Neutrophil (primary cell): Measurements from ENCODE around the gene RNPEP.
A peak's percentile ranks its signal among the peaks of the same experiment; 100 is the strongest.
"Not testable (repeated sequence)": the region's sequence is repeated elsewhere in the genome, so short reads cannot be mapped to it uniquely, and the experiment has no call there.

Source experiments
- H3K27ac ChIP-seq: fragments of 200-600 bp; sonication (generic); 2 replicates; pipeline ENCODE4 v1.5.1; 2016; ENCODE audit warnings: mild to moderate bottlenecking, moderate library complexity
- H3K27me3 ChIP-seq: fragments of 200-600 bp; sonication (generic); 2 replicates; pipeline ENCODE4 v1.6.0; 2016; ENCODE audit warnings: mild to moderate bottlenecking
- H3K36me3 ChIP-seq: fragments of 200-600 bp; sonication (generic); 2 replicates; pipeline ENCODE4 v1.5.1; 2017
- H3K4me1 ChIP-seq, 2 experiments: fragments of 200-600 bp in 1 of 2; sonication (generic) in 1 of 2; 1 replicate in 1 of 2; 2 replicates in 1 of 2; pipeline versions ENCODE4 v1.5.1 to v1.6.1; 2013 to 2016; ENCODE audit warnings: low read depth in 1 of 2, low read length in 1 of 2, mild to moderate bottlenecking in 1 of 2, moderate library complexity in 1 of 2; ENCODE audit not compliant: control insufficient read depth in 1 of 2, insufficient read depth in 1 of 2
- H3K4me3 ChIP-seq, 2 experiments: fragments of 200-600 bp in 1 of 2; sonication (generic) in 1 of 2; 1 replicate in 1 of 2; 2 replicates in 1 of 2; pipeline ENCODE4 v1.5.1; 2013 to 2016; ENCODE audit warnings: low read depth in 1 of 2, low read length in 1 of 2, mild to moderate bottlenecking in 1 of 2, moderate library complexity in 1 of 2
- H3K9me3 ChIP-seq: fragments of 200-600 bp; sonication (generic); 2 replicates; pipeline ENCODE4 v1.5.1; 2016
- TF ChIP-seq, protein P1 (sequence below): fragments of 200-600 bp; sonication (generic); IDR thresholded peaks from 2 replicates; pipeline ENCODE4 v1.5.1; 2016; ENCODE audit warnings: antibody characterized with exemption

RNPEP gene

GRCh38 chr1:201954263-201955008 is 28.0 kb upstream of the RNPEP start:
- peaks cover 15% of the 10 kb centered on the region for H3K36me3 ChIP-seq
- H3K27ac ChIP-seq = no peak overlapping the region
- TF ChIP-seq, protein P1, sequence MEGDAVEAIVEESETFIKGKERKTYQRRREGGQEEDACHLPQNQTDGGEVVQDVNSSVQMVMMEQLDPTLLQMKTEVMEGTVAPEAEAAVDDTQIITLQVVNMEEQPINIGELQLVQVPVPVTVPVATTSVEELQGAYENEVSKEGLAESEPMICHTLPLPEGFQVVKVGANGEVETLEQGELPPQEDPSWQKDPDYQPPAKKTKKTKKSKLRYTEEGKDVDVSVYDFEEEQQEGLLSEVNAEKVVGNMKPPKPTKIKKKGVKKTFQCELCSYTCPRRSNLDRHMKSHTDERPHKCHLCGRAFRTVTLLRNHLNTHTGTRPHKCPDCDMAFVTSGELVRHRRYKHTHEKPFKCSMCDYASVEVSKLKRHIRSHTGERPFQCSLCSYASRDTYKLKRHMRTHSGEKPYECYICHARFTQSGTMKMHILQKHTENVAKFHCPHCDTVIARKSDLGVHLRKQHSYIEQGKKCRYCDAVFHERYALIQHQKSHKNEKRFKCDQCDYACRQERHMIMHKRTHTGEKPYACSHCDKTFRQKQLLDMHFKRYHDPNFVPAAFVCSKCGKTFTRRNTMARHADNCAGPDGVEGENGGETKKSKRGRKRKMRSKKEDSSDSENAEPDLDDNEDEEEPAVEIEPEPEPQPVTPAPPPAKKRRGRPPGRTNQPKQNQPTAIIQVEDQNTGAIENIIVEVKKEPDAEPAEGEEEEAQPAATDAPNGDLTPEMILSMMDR = no peak
- peaks cover 4% of the 10 kb centered on the region for H3K27me3 ChIP-seq
- peaks cover 16% of the 10 kb centered on the region in 2 experiments for H3K4me1 ChIP-seq
- no peaks in the 10 kb centered on the region for H3K9me3 ChIP-seq
- peak overlapping the region; percentile 72 to 80 for H3K4me3 ChIP-seq

DNA sequence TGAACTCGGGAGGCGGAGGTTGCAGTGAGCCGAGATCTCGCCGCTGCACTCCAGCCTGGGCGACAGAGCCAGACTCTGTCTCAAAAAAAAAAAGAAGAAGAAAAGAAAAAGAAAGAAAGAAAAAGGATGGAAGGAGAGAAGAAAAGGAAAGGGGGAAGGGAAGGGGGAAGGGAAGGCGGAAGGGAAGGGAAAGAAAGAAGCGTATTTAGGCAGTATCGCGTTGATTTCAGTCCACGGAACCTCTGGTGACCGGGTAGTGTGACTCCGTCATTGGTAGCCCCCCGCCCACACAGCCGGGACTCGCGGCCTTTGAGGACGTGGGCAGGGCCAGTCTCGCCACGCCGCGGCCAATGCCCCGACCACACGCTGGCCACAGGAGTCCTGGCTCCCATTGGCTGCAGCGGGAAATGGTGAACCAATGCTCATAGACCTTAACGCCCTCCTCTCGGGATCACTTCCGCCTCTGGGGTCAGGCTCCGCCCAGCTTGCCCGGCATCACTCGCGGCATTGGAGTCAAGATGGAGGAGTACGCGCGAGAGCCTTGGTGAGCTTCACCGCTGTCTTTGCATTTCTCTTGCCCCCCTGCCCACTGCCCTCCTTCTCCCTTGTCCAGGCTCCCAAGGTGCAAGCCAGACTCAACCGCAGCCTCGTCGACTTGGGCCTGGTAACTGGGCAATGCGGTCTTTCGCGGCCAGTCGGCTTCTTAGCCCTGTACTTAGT is 27.3 kb upstream of the RNPEP start, which contains the start of gene TIMM17A:
Gene TIMM17A, plus strand, starts transcription at position 495 of the 720 bp plus-strand sequence. Its CDS starts 24 bp downstream, at position 519.
- no peaks in the 10 kb centered on the region for H3K27me3 ChIP-seq
- H3K4me3 ChIP-seq = peak within 1 kb of the TSS; percentile 72 to 80
- TF ChIP-seq, protein P1 = no peak
- peak within 1 kb of the TSS; percentile 77 for H3K27ac ChIP-seq
- H3K36me3 ChIP-seq = peaks cover 15% of the 10 kb centered on the region
- H3K4me1 ChIP-seq = peaks cover 16% of the 10 kb centered on the region in 2 experiments
- H3K9me3 ChIP-seq = no peaks in the 10 kb centered on the region

GRCh38 chr1:201955729-201956143 is 26.7 kb upstream of the RNPEP start:
- no peaks in the 10 kb centered on the region for H3K9me3 ChIP-seq
- H3K27ac ChIP-seq = peak overlapping the region; percentile 77
- H3K36me3 ChIP-seq = peaks cover 15% of the 10 kb centered on the region
- H3K27me3 ChIP-seq = no peaks in the 10 kb centered on the region
- H3K4me3 ChIP-seq = peak overlapping the region; percentile 72 to 80
- TF ChIP-seq, protein P1 = no peak
- H3K4me1 ChIP-seq = peaks cover 16% of the 10 kb centered on the region in 2 experiments

GRCh38 chr1:201958348-201958747 is 24.1 kb upstream of the RNPEP start:
- Histone ChIP-seq H3K4me1 (peaks cover 16% of the 10 kb centered on the region in 2 experiments), H3K27ac (no peak overlapping the region), H3K4me3 (no peak overlapping the region), H3K27me3 (no peaks in the 10 kb centered on the region), H3K9me3 (no peaks in the 10 kb centered on the region), H3K36me3 (peaks cover 39% of the 10 kb centered on the region)
- TF ChIP-seq, protein P1 = no peak

DNA sequence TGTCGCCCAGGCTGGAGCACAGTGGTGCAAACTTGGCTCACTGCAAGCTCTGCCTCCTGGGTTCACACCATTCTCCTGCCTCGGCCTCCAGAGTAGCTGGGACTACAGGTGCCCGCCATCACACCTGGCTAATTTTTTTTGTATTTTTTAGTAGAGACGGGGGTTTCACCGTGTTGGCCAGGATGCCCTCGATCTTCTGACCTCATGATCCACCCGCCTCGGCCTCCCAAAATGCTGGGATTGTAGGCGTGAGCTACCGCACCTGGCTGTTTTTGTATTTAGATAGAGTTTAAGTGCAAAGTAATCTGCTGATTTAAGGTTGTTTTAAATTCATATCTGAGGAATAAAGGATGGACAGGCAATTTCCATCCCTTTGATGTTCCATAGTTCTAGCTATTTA is 20.1 kb upstream of the RNPEP start:
- not testable (repeated sequence) for H3K27ac ChIP-seq, H3K4me3 ChIP-seq, H3K9me3 ChIP-seq, H3K27me3 ChIP-seq, H3K4me1 ChIP-seq
- peaks cover 74% of the 10 kb centered on the region for H3K36me3 ChIP-seq

GRCh38 chr1:201964261-201964660 is 18.2 kb upstream of the RNPEP start:
- H3K36me3 ChIP-seq = peaks cover 77% of the 10 kb centered on the region
- TF ChIP-seq, protein P1 = no peak
- no peak overlapping the region for H3K27ac ChIP-seq
- no peaks in the 10 kb centered on the region for H3K9me3 ChIP-seq
- no peak overlapping the region for H3K4me3 ChIP-seq
- H3K4me1 ChIP-seq = no peaks in the 10 kb centered on the region
- no peaks in the 10 kb centered on the region for H3K27me3 ChIP-seq
